Activated naive CD8-positive, alpha-beta T cell treated with anti-CD3 and anti-CD28 coated beads for 36 hours (primary cell): ENCODE data around the gene IRAK2. TPM values are rescaled to one million over a fixed set of nuclear protein-coding genes. Genes with fewer than 3 reads are reported as not detected.
A peak's percentile ranks its signal among the peaks of the same experiment; 100 is the strongest.
"Not testable (repeated sequence)": the region's sequence is repeated elsewhere in the genome, so short reads cannot be mapped to it uniquely, and the experiment has no call there.

ENCODE experiments used
- DNase-seq: peaks from one replicate; pipeline ENCODE4 v3.0.0; 2021
- H3K27ac Mint-ChIP-seq: one replicate; pipeline ENCODE4 v1.8.0; 2022; ENCODE audit warnings: mild to moderate bottlenecking, moderate library complexity, mixed read lengths
- H3K27me3 Mint-ChIP-seq: one replicate; pipeline ENCODE4 v1.8.0; 2022; ENCODE audit warnings: mild to moderate bottlenecking, mixed read lengths
- H3K36me3 Mint-ChIP-seq: one replicate; pipeline ENCODE4 v1.8.0; 2021; ENCODE audit warnings: mild to moderate bottlenecking, mixed read lengths
- H3K4me1 Mint-ChIP-seq: one replicate; pipeline ENCODE4 v1.8.0; 2021; ENCODE audit warnings: mixed read lengths
- H3K4me3 Mint-ChIP-seq: one replicate; pipeline ENCODE4 v1.8.0; 2022; ENCODE audit warnings: mild to moderate bottlenecking, moderate library complexity, mixed read lengths
- H3K9me3 Mint-ChIP-seq: one replicate; pipeline ENCODE4 v1.8.0; 2022; ENCODE audit warnings: mixed read lengths
- total RNA-seq, 2 experiments: library from RNA; stranded (reverse); gene quantifications; one replicate each; pipeline ENCODE4 v1.2.3, GENCODE V29; 2021

IRAK2 gene
- total RNA-seq, 2 experiments from 2014 or later = 2.6 to 3.1 TPM

DNA sequence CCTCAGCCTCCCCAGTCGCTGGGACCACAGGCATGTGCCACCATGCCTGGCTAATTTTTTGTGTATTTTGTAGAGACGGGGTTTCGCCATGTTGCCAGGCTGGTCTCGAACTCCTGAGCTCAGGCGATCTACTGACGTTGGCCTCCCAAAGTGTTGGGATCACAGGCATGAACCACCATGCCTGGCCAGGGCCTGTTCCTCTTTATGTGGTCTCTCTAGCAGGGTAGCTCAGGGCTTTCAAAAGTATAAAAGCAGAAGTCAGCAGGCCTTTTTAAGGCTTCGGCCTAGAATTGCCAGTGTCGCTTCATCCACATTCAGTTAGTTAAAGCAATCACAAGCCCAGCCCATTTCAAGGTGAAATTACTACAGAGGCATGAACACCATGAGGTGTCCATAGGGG, 15.5 kb upstream of the IRAK2 start:
- Mint-ChIP-seq H3K4me3 (no peak overlapping the region), H3K4me1 (peaks cover 21% of the 10 kb centered on the region), H3K27ac (no peak overlapping the region), H3K36me3 (peaks cover 22% of the 10 kb centered on the region), H3K27me3 (no peaks in the 10 kb centered on the region), H3K9me3 (peaks cover 2% of the 10 kb centered on the region)
- DNase-seq = no peak

DNA sequence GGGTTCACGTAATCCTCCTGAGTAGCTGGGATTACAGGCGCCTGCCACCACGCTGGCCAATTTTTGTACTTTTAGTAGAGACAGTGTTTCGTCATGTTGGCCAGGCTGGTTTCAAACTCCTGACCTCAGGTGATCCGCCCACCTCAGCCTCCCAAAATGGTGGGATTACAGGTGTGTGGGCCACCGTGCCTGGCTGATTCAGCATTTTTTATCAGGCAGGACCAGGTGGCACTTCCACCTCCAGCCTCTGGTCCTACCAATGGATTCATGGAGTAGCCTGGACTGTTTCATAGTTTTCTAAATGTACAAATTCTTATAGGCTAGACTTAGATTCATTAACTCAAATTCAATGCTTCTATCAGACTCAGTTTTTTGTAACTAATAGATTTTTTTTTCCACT, 13.7 kb upstream of the IRAK2 start:
- DNase-seq = no peak
- Mint-ChIP-seq H3K4me3 (no peak overlapping the region), H3K4me1 (peaks cover 17% of the 10 kb centered on the region), H3K27me3 (no peaks in the 10 kb centered on the region), H3K27ac (no peak overlapping the region), H3K9me3 (no peaks in the 10 kb centered on the region), H3K36me3 (peaks cover 14% of the 10 kb centered on the region)

- Mint-ChIP-seq H3K27me3 (no peaks in the 10 kb centered on the region), H3K27ac (no peak overlapping the region), H3K36me3 (peaks cover 12% of the 10 kb centered on the region)
Observed at GRCh38 chr3:10154335-10155122, 10.2 kb upstream of the IRAK2 start.

DNA sequence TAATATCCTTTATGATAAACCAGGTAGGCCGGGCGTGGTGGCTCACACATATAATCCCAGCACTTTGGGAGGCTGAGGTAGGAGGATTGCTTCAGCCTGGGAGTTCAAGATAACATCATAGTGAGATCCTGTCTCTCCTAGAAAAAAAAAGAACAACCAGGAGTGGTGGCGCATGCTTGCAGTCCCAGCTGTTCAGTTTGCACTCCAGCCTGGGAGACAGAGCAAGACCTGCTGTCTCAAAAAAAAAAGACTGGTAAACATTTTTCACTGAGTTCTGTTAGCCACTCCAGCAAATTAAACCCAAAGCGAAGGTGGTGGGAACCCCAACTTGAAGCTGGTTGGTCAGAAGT, 9.6 kb upstream of the IRAK2 start:
- Mint-ChIP-seq H3K4me1 (peaks cover 8% of the 10 kb centered on the region), H3K27me3 (no peaks in the 10 kb centered on the region), H3K9me3 (no peaks in the 10 kb centered on the region)

More at GRCh38 chr3:10154335-10155122, 10.2 kb upstream of the IRAK2 start:
- H3K9me3 Mint-ChIP-seq = no peaks in the 10 kb centered on the region
- DNase-seq = no peak
- no peak overlapping the region for H3K4me3 Mint-ChIP-seq
- H3K4me1 Mint-ChIP-seq = peaks cover 8% of the 10 kb centered on the region

GRCh38 chr3:10155658-10156057, 9.1 kb upstream of the IRAK2 start:
- no peaks in the 10 kb centered on the region for H3K9me3 Mint-ChIP-seq
- H3K4me1 Mint-ChIP-seq = peaks cover 6% of the 10 kb centered on the region
- H3K36me3 Mint-ChIP-seq = peaks cover 8% of the 10 kb centered on the region
- no peak for DNase-seq
- H3K4me3 Mint-ChIP-seq = no peak overlapping the region
- H3K27me3 Mint-ChIP-seq = no peaks in the 10 kb centered on the region
- no peak overlapping the region for H3K27ac Mint-ChIP-seq

More for the DNA sequence above, 9.6 kb upstream of the IRAK2 start:
- Mint-ChIP-seq H3K27ac (no peak overlapping the region), H3K36me3 (peaks cover 8% of the 10 kb centered on the region), H3K4me3 (no peak overlapping the region)
- no peak for DNase-seq

GRCh38 chr3:10157031-10157430, 7.7 kb upstream of the IRAK2 start:
- H3K9me3 Mint-ChIP-seq = no peaks in the 10 kb centered on the region
- H3K4me3 Mint-ChIP-seq = no peak overlapping the region
- H3K27ac Mint-ChIP-seq = no peak overlapping the region
- peaks cover 11% of the 10 kb centered on the region for H3K4me1 Mint-ChIP-seq
- DNase-seq = no peak
- H3K27me3 Mint-ChIP-seq = no peaks in the 10 kb centered on the region
- H3K36me3 Mint-ChIP-seq = peaks cover 4% of the 10 kb centered on the region

DNA sequence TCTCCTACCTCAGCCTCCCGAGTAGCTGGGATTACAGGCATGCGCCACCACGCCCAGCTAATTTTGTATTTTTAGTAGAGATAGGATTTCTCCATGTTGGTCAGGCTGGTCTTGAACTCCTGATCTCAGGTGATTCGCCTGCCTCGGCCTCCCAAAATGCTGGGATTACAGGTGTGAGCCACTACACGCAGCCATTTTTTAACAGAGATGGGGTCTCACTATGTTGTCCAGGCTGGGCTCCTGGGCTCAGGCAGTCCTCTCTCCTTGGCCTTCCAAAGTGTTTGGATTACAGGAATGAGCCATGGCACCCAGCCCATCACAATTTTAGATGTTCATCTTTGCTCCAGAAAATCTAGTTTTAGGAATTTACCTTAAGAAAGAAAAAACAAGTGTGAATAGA, 6.2 kb upstream of the IRAK2 start:
- H3K4me3 Mint-ChIP-seq, H3K27ac Mint-ChIP-seq, H3K36me3 Mint-ChIP-seq, H3K9me3 Mint-ChIP-seq, H3K27me3 Mint-ChIP-seq, DNase-seq: not testable (repeated sequence)
- peaks cover 11% of the 10 kb centered on the region for H3K4me1 Mint-ChIP-seq

DNA sequence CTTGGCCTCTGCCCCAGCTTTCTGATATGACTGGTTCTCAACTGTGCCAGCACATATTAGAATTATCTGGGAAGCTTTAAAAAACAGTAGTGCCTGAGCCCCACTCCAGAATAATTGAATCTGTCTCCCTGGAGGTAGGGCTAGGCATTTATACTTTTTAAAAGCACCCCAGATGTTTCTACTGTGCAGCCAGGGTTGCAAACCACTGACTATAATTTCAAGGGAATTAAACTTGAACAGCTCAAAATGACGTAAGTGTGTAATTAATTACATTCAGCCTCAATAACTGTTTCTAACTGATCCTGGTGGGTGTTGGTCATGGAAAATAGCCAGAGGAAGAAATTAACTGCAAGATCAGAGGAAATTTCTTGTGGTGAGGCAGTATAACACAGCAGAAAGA, 4.4 kb upstream of the IRAK2 start:
- no peaks in the 10 kb centered on the region for H3K9me3 Mint-ChIP-seq
- peaks cover 11% of the 10 kb centered on the region for H3K4me1 Mint-ChIP-seq
- H3K27me3 Mint-ChIP-seq = no peaks in the 10 kb centered on the region
- peaks cover 2% of the 10 kb centered on the region for H3K36me3 Mint-ChIP-seq
- H3K4me3 Mint-ChIP-seq = no peak overlapping the region
- H3K27ac Mint-ChIP-seq = no peak overlapping the region
- no peak for DNase-seq

GRCh38 chr3:10160925-10161324, 3.8 kb upstream of the IRAK2 start:
- DNase-seq = no peak
- H3K4me1 Mint-ChIP-seq = peaks cover 9% of the 10 kb centered on the region
- H3K27ac Mint-ChIP-seq = no peak overlapping the region
- H3K36me3 Mint-ChIP-seq = peaks cover 2% of the 10 kb centered on the region
- H3K27me3 Mint-ChIP-seq = no peaks in the 10 kb centered on the region
- no peak overlapping the region for H3K4me3 Mint-ChIP-seq
- no peaks in the 10 kb centered on the region for H3K9me3 Mint-ChIP-seq

GRCh38 chr3:10162185-10162584, 2.5 kb upstream of the IRAK2 start:
- no peak for DNase-seq
- H3K4me1 Mint-ChIP-seq = peaks cover 20% of the 10 kb centered on the region
- H3K4me3 Mint-ChIP-seq = no peak overlapping the region

DNA sequence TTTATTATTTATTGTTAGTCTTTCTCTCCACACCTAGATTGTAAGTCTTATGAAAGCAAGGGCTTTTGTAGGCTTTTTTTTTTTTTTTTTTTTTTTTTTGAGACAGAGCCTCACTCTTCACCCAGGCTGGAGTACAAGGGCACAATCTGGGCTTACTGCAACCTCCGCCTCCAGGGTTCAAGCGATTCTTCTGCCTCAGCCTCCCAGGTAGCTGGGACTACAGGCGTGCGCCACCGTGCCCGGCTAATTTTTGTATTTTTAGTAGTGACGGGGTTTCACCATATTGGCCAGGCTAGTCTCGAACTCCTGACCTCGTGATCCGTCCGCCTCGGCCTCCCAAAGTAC, 546 bp upstream of the IRAK2 start:
- not testable (repeated sequence) for H3K27me3 Mint-ChIP-seq, H3K36me3 Mint-ChIP-seq, H3K9me3 Mint-ChIP-seq, H3K27ac Mint-ChIP-seq, DNase-seq
- H3K4me3 Mint-ChIP-seq = peak overlapping the region; percentile 63
- peaks cover 29% of the 10 kb centered on the region for H3K4me1 Mint-ChIP-seq

More at GRCh38 chr3:10162185-10162584, 2.5 kb upstream of the IRAK2 start:
- H3K36me3 Mint-ChIP-seq = no peaks in the 10 kb centered on the region
- H3K27me3 Mint-ChIP-seq = no peaks in the 10 kb centered on the region
- no peak overlapping the region for H3K27ac Mint-ChIP-seq
- H3K9me3 Mint-ChIP-seq = no peaks in the 10 kb centered on the region

DNA sequence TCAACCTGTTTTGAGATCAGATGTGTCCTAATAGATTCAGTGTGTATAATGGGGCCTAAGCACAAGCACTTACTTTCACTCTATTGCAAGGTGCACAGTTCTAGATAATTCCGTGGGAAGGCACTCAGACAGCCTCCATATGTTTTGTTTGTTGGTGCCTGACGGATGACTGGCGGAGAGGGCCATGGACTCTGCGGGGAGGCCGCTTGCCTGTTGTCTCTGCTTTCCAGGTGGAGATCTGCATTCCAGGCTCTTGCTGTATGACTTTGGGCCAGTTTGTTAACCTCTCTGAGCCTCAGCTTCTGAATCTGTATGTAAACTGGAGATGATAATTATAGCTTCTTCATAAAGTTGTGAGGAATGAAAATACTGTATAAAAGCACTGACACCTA, 1.5 kb downstream of the IRAK2 start:
- H3K36me3 Mint-ChIP-seq = peaks cover 13% of the 10 kb centered on the region
- peak overlapping the region; percentile 29 for H3K4me3 Mint-ChIP-seq
- DNase-seq = no peak
- peaks cover 10% of the 10 kb centered on the region for H3K9me3 Mint-ChIP-seq
- H3K4me1 Mint-ChIP-seq = peaks cover 29% of the 10 kb centered on the region
- H3K27me3 Mint-ChIP-seq = no peaks in the 10 kb centered on the region
- no peak overlapping the region for H3K27ac Mint-ChIP-seq

GRCh38 chr3:10169000-10169496, 4.3 kb downstream of the IRAK2 start:
- peaks cover 10% of the 10 kb centered on the region for H3K9me3 Mint-ChIP-seq
- no peak for DNase-seq
- peaks cover 13% of the 10 kb centered on the region for H3K36me3 Mint-ChIP-seq
- H3K27me3 Mint-ChIP-seq = no peaks in the 10 kb centered on the region
- H3K27ac Mint-ChIP-seq = no peak overlapping the region
- no peak overlapping the region for H3K4me3 Mint-ChIP-seq
- H3K4me1 Mint-ChIP-seq = peaks cover 32% of the 10 kb centered on the region

- H3K4me3 Mint-ChIP-seq = no peak overlapping the region
- no peak overlapping the region for H3K27ac Mint-ChIP-seq
- DNase-seq = no peak
- peaks cover 14% of the 10 kb centered on the region for H3K36me3 Mint-ChIP-seq
- peaks cover 33% of the 10 kb centered on the region for H3K4me1 Mint-ChIP-seq
- no peaks in the 10 kb centered on the region for H3K27me3 Mint-ChIP-seq
- H3K9me3 Mint-ChIP-seq = peaks cover 10% of the 10 kb centered on the region
Observed at GRCh38 chr3:10170915-10171478, 6.3 kb downstream of the IRAK2 start.

GRCh38 chr3:10173095-10173925, 8.6 kb downstream of the IRAK2 start:
- no peak overlapping the region for H3K4me3 Mint-ChIP-seq
- no peak for DNase-seq
- peaks cover 10% of the 10 kb centered on the region for H3K9me3 Mint-ChIP-seq
- peaks cover 19% of the 10 kb centered on the region for H3K4me1 Mint-ChIP-seq
- no peaks in the 10 kb centered on the region for H3K27me3 Mint-ChIP-seq
- H3K27ac Mint-ChIP-seq = peak overlapping the region; percentile 32
- peaks cover 15% of the 10 kb centered on the region for H3K36me3 Mint-ChIP-seq
